RPMI7951 (cell line): ENCODE measurements around the gene LCN15. TPM values are rescaled to one million over a fixed set of nuclear protein-coding genes. Genes with fewer than 3 reads are reported as not detected.

ENCODE experiments used
- DNase-seq: peaks from one replicate; pipeline ENCODE4 v3.0.0-alpha.2; 2012; ENCODE audit warnings: low read depth
- total RNA-seq: library from RNA; depleted of rRNA; stranded (reverse); fragments of >200 nt; shearing (Covaris generic); gene quantifications from 2 replicates; pipeline ENCODE4 v1.2.3, GENCODE V29; 2014

LCN15 gene
- total RNA-seq, 1 experiment from 2014 or later: not detected

DNA sequence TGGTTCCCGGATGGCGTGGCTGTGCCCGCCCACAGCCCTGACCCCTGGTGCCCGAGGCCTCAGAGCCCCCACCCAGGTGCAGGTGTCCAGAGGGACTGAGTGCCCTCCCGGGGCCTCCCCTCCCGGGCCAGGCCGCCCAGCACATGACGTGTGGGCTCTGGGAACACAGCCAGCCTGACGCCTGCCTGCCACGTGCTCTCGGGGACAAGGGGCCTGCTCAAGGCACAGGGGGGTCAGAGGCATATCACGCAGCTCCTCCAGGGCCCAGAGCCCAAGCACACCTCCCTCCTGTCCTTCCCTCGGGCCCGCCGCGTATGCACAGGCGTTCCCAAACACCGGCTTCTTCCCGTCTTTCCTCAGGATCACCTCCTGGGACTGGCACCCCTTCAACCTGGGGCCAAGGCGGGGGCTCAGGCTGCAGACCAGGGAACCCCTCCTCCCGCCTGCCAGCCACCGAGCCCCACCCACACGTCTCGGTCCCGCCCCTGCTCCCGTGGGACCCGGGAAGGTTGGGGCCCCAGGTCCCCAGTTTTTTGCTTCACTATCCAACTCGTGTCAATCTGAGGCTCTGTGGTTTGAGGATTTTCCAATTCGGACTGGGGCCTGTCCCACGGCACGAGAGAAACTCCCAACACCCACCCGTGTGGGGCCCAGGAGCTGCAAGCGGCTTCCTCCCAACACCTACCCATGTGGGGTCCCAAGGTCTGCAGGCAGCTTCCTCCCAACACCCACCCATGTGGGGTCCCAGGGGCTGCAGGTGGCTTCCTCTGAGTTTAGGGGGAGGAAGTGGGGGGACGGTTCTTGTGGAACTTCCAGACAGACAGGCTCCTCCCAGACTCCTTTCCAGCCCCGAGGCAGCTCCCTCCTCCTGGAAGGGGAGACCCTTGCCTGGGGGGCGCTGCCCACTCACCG, 23.1 kb downstream of the LCN15 start:
- DNase-seq: no peak

- DNase-seq: no peak
Observed at GRCh38 chr9:136740491-136740890, 23.8 kb downstream of the LCN15 start.

DNA sequence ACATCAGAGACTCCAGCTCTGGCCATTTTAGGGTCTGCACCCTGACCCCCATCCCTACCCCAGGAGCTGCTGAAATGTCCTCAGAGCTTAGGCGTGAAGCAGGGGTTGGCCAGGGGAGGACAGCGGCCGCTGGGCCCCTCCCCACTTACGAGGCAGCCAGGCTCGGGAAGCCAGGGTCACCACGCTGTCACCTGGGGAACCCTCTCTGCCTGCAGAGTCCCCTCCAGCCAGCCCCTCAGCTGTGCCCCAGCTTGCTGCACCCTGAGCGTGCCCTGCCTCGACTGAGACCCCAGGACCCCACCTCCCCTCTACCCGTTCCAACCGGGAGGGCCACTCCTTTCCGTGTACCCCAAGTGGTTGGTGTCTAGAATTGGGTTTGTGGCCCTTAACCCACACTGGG, 24.2 kb downstream of the LCN15 start:
- no peak for DNase-seq

DNA sequence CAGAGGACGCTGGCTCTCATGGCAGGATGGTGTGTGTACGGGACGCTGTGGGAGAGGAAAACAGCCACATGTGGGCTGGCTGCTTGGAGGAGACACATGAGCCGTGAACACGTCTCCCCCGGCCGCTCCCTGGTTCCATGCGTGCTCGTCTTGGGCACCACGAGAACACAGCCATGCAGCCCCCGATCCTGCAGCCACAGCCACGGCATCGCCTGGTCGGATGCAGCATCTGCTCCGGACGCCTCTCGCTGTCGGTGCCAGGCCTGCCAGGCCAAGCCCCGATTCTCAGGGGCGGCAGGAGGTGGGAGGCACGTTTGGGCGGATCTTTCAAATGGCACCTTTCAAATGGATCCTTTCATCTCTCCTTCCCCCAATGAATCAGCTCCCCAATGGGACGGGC, 24.8 kb downstream of the LCN15 start:
- DNase-seq: no peak

GRCh38 chr9:136738960-136739359, 25.4 kb downstream of the LCN15 start:
- no peak for DNase-seq

GRCh38 chr9:136735812-136736480, 28.4 kb downstream of the LCN15 start:
- no peak for DNase-seq

- no peak for DNase-seq
Observed at GRCh38 chr9:136734837-136735496, 29.4 kb downstream of the LCN15 start.

GRCh38 chr9:136733611-136734010, 30.7 kb downstream of the LCN15 start:
- no peak for DNase-seq

GRCh38 chr9:136732444-136733178, 31.7 kb downstream of the LCN15 start:
- DNase-seq: no peak

DNA sequence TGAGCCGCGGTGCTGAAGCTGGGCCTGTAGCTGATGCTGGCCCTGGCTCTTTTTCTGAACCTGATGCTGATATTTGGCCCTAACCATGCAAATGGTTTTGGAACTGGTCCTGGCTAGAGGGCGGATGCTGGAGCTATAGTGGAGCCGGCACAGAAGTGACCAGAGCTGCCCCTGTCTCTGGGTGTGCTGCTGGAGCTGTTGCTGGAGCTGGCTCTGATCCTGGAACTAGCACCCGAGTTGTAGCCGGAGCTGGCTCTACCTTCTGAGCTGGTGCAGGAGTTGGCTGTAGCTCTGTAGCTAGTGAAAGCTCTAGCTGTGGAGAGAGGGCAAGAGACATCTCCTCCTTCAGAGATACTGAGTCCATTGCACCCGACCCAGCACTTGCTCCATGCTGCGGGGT, 34.4 kb downstream of the LCN15 start:
- no peak for DNase-seq

DNA sequence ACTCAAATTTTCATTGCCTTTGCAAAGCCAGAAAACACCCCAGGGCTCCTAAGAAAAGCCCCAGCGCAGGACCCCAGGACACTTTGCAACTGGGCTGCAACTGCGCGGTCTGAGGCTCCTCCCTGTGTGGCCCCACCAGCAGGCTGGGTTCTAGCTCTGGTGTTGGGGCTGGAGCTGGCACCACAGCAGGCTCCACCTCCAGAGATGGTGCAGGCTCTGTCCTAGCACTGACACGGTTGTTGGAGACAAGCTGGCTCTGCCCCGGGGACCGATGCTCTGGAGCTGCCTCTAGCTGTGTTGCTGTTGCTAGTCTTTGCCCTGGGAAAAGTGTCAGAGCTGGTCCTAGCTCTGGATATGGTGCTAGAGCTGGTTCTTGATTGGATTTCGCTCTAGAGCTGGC, 35.2 kb downstream of the LCN15 start:
- no peak for DNase-seq

DNA sequence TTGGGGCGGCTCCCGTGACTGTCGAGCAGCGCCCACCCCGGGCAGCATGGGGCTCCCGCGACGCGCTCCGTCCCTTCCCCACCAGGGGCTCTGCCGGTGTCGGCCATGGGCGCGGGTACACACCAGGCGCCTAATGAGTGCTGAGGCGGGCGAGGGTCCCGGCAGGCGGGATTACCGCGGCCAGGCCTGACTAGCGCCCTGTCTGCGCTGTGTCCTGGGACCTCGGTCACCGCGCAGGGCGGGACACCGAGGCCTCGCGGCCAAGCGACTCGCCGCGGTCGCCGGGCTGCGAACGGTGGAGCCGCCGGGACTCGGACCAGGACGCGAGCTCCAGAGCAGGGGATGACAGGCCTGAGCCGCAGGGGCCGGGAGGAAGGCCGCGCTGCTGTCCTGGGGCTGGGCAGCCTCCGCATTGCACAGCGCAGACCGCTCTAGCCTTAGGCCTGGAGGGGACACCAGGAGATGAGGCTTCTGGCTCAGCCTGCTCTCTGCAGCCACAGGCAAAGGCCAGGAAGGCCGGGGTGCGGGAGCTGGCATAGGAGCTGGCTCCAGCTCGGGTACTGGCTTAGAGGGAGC, 35.7 kb downstream of the LCN15 start:
- DNase-seq: peak; percentile 52

DNA sequence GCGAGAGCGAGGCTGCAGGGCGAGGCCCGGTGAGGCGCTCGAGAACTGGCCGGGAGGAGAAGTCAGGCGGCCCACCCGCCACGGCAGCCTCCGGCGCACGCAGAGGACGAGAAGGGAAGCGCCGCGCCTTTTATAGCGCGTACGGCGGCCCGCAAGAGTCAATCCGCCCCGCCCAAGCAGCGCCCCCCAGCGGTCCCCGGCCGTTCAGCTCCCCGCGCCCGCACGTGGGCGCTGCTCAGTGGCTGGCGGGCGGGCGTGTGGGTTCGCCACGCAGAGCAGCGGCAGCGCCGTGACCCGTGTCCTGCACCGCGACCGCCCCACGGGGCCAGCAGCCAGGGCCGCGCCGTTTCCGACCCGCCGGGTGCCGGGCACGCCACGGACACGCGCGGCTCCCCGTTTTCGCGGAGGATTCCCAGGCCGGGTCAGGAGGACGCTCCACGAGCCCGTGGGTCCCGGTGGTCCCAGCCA, 36.2 kb downstream of the LCN15 start:
- peak; percentile 83 for DNase-seq

DNA sequence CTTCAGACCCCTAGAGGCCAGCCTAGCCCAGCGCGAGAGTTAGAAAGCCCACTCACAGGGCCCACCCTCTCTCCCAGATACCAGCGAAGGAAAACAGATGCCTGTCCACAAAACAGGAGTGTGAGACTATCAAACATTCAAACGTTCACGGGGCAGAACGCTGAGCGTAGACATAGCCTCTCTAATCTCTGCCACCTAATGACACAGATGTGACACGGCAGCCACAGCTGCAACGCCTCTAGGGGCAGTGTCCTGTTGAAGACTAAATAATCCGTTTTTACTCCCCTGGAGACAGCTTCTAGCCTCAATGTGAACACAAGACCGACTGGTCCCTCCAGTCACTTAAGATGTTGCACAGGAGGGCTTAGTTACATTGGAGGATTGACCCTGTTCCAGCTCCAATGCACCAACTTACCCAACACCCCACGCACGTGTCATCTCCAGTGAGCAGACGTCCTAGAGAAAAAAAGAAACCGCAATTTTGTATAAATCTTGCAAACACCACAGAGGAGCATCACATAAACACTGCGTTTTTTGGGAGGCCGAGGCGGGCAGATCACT, 37.6 kb downstream of the LCN15 start:
- peak; percentile 50 for DNase-seq

GRCh38 chr9:136726118-136726517, 38.2 kb downstream of the LCN15 start:
- DNase-seq: no peak

GRCh38 chr9:136725612-136726011, 38.7 kb downstream of the LCN15 start:
- no peak for DNase-seq

DNA sequence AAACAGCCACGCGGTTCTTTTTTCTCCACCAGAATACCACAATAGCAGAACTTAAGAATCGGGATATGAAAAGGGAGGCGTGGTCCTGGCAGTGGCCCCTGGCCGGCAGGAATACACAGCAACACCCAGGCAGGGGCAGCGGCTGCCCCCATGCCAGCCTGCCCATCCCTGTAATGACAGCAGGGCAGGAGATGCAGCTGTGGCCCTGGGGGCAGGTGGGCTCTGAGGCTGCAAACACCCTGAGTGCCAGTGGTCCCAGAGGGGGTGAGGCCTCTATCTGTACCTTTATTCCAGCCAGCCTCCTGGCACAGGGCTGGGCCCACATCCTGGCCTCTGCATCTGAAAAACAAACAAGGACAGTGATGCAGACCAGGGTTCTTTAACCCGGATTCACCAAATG, 39.5 kb downstream of the LCN15 start:
- DNase-seq: no peak

DNA sequence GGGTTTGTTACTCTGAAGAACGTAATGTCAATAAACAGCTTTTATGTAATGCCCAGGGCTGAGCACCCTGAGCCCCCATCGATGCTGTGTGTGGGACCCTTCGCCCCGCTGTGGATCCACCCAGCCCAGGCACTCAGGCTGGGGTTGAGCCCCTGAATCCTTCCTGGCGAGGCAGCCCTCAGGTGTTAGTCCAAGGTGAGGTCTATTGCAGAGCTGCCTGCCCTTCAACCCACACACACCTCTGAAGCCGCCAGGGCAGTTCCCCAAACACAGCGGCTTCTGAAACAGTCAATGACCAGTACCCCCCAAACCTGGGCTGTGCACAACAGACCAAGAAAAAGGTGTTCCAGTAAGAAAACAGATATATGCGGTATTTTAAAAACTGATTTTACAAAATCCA, 40.3 kb downstream of the LCN15 start:
- DNase-seq: no peak

DNA sequence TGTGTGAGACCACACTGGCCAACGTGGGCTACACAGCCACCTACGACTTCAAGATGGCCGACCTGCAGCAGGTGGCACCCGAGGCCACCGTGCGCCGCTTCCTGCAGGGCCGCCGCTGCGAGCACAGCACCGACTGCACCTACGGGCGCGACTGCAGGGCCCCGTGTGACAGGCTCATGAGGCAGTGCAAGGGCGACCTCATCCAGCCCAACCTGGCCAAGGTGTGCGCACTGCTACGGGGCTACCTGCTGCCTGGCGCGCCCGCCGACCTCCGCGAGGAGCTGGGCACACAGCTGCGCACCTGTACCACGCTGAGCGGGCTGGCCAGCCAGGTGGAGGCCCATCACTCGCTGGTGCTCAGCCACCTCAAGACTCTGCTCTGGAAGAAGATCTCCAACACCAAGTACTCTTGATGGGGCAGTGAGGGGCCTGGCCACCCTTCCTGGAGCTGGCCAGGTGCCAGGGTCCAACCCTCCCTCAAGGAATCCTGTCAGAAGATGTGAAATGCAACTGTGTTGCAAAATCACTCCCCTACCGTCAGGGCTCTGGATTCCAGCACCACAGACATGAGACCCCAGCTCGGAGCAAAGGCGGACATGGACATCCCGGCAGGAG, 40.8 kb downstream of the LCN15 start:
- DNase-seq: no peak

GRCh38 chr9:136722969-136723356, 41.4 kb downstream of the LCN15 start:
- DNase-seq: no peak
